Gastroesophageal sphincter (tissue), 4 donors: ENCODE measurements around the gene RNF123. TPM values are rescaled to one million over a fixed set of nuclear protein-coding genes. Genes with fewer than 3 reads are reported as not detected.
A peak's percentile ranks its signal among the peaks of the same experiment; 100 is the strongest.

Experiments
- ATAC-seq: fragments of 150-250 bp; one replicate; pipeline ENCODE4 v1.9.1; 2016; ENCODE audit warnings: mild to moderate bottlenecking, moderate library complexity
- H3K27ac ChIP-seq, 4 donors: fragments of 200-600 bp; sonication (generic) in 3 of 4; 1 replicate in 3 of 4; 2 replicates in 1 of 4; pipeline ENCODE4 v1.5.1; 2016 to 2019
- H3K27me3 ChIP-seq: fragments of 200-600 bp; sonication (generic); one replicate; pipeline ENCODE4 v1.5.1; 2019
- H3K36me3 ChIP-seq, 2 donors: fragments of 200-600 bp; sonication (generic); one replicate each; pipeline ENCODE4 v1.5.1; 2019; ENCODE audit warnings: control low read depth in 1 of 2
- H3K4me1 ChIP-seq, 3 donors: fragments of 200-600 bp; sonication (generic); 1 replicate in 2 of 3; 2 replicates in 1 of 3; pipeline ENCODE4 v1.5.1; 2016 to 2019; ENCODE audit warnings: control low read depth in 2 of 3
- H3K4me3 ChIP-seq, 2 donors: fragments of 200-600 bp; sonication (generic); one replicate each; pipeline ENCODE4 v1.5.1; 2019; ENCODE audit warnings: mild to moderate bottlenecking in 1 of 2, moderate library complexity in 1 of 2
- H3K9me3 ChIP-seq, 3 donors: fragments of 200-600 bp; sonication (generic); one replicate each; pipeline ENCODE4 v1.5.1; 2017 to 2019; ENCODE audit warnings: control low read depth in 2 of 3
- EP300 ChIP-seq: sonication (generic); formaldehyde crosslinking; IDR thresholded peaks from one replicate; pipeline ENCODE4 v1.6.1; 2017; ENCODE audit warnings: antibody characterized with exemption, mild to moderate bottlenecking
- POLR2A ChIP-seq, 2 donors: fragments of 450-650 bp; IDR thresholded peaks; one replicate each; pipeline ENCODE4 v1.6.1; 2017; ENCODE audit warnings: antibody characterized with exemption in 2 of 2, mild to moderate bottlenecking in 2 of 2, moderate library complexity in 1 of 2
- POLR2AphosphoS5 ChIP-seq: sonication (generic); formaldehyde crosslinking; IDR thresholded peaks from one replicate; pipeline ENCODE4 v1.6.1; 2017; ENCODE audit warnings: antibody characterized with exemption
- WGBS, 2 donors: methylation state at CpG; one replicate each; pipeline ENCODE4 v1.1.5; 2018; ENCODE audit warnings: low coverage in 1 of 2; 5-methylcytosine and 5-hydroxymethylcytosine counted together
- total RNA-seq, 4 donors: library from RNA; depleted of rRNA; stranded (reverse); fragments of >200 nt; gene quantifications; one replicate each; pipeline ENCODE4 v1.1.0, GENCODE V29; 2016
- TF ChIP-seq, protein P1 (sequence below), 4 experiments: fragments of 200-600 bp in 2 of 4; fragments of 450-650 bp in 2 of 4; sonication (generic) in 1 of 4; IDR thresholded peaks; one replicate each; pipeline ENCODE4 v1.5.1; 2017 to 2019; ENCODE audit warnings: antibody characterized with exemption in 4 of 4, mild to moderate bottlenecking in 2 of 4, moderate library complexity in 2 of 4

RNF123 gene
- total RNA-seq, 4 donors from 2014 or later: 18.5 to 31.2 (median 21.8) TPM

DNA sequence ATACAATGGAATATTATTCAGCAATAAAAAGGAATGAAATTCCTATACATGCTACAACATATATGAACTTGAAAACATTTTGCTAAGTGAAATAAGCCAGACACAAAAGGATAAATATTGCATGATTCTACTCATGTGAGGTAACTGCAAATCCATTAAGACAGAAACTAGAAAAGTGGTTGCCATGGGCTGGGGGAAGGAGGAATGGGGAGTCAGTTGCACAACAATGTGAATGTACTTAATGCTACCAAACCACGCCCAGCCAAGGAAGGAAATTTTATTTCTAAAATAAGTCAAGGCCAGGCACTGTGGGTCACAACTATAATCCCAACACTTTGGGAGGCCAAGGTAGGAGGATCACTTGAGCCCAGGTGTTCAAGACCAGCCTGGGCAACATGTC, 44.2 kb downstream of the RNF123 start:
- Histone ChIP-seq H3K36me3 (peaks cover 0 to 98% of the 10 kb centered on the region in 2 donors), H3K4me3 (no peak overlapping the region), H3K27ac (no peak overlapping the region), H3K9me3 (no peaks in the 10 kb centered on the region), H3K27me3 (no peaks in the 10 kb centered on the region), H3K4me1 (no peaks in the 10 kb centered on the region)
- WGBS, 2 donors: 80% methylated on average over 1 of the region's 1 CpG
- no peak for ATAC-seq
- TF ChIP-seq EP300: no peak
- no peak for TF ChIP-seq POLR2A (IDR thresholded peaks at IDR 0.05)
- TF ChIP-seq, protein P1, sequence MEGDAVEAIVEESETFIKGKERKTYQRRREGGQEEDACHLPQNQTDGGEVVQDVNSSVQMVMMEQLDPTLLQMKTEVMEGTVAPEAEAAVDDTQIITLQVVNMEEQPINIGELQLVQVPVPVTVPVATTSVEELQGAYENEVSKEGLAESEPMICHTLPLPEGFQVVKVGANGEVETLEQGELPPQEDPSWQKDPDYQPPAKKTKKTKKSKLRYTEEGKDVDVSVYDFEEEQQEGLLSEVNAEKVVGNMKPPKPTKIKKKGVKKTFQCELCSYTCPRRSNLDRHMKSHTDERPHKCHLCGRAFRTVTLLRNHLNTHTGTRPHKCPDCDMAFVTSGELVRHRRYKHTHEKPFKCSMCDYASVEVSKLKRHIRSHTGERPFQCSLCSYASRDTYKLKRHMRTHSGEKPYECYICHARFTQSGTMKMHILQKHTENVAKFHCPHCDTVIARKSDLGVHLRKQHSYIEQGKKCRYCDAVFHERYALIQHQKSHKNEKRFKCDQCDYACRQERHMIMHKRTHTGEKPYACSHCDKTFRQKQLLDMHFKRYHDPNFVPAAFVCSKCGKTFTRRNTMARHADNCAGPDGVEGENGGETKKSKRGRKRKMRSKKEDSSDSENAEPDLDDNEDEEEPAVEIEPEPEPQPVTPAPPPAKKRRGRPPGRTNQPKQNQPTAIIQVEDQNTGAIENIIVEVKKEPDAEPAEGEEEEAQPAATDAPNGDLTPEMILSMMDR (IDR thresholded peaks at IDR 0.05): no peak
- TF ChIP-seq POLR2AphosphoS5: no peak

DNA sequence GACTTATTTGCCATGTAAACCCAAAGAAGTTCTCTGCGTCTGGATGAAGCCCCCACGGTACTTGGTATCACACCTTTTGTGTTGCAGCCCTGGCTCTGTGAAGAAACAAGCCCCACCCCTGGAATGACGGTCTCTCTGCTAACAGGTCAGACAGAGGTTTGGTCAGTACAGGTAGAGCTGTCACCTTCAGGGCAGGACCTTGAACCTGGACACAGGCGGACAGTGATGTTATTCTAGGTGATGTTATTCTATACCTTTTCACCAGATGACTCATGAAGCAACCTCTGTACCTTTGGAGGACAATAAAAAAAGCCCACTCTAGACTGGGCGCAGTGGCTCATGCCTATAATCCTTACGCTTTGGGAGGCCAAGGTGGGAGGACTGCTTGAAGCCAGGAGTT, 45.4 kb downstream of the RNF123 start:
- Histone ChIP-seq H3K27me3 (no peaks in the 10 kb centered on the region), H3K36me3 (peaks cover 0 to 91% of the 10 kb centered on the region in 2 donors), H3K9me3 (no peaks in the 10 kb centered on the region), H3K27ac (no peak overlapping the region), H3K4me3 (no peak overlapping the region), H3K4me1 (no peaks in the 10 kb centered on the region)
- ATAC-seq: no peak
- no peak for TF ChIP-seq POLR2A (IDR thresholded peaks at IDR 0.05)
- no peak for TF ChIP-seq POLR2AphosphoS5
- TF ChIP-seq, protein P1 (IDR thresholded peaks at IDR 0.05): no peak
- TF ChIP-seq EP300: no peak
- 90 to 91% methylated on average over 2 to 4 of the region's 6 CpGs for WGBS, 2 donors

DNA sequence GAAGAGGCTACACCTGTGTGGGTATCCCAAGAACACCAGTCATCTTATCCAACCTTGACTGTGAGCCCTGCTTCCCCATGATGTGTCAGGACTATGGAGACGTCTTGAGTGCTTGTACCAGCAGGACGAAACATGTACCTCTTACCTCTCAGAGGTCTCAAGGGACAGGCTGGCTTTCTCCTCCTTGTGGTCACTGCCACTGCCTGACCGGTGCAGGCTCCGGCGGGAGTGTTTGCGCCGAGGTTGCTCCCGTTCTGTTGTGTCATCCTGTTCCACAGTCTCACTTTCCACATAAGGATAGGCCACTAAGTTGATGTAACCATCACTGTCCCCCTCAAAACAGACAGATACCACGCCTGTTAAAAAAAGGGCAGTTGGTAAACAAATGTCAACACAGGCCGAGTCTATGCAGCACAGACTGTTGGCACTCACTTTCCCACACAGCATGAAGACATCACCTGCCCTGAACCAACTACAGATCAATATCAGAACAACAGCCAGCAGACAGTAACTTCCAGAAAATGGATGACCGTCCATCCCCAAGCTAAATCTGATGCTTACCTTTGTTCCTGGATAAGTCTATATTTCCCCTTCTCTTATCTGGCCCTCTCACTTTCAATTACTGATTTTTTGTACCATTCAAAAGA, 48.8 kb downstream of the RNF123 start:
- Histone ChIP-seq H3K9me3 (no peaks in the 10 kb centered on the region), H3K27ac (no peak overlapping the region), H3K36me3 (peaks cover 0 to 80% of the 10 kb centered on the region in 2 donors), H3K27me3 (no peaks in the 10 kb centered on the region), H3K4me1 (no peaks in the 10 kb centered on the region), H3K4me3 (no peak overlapping the region)
- TF ChIP-seq EP300: no peak
- no peak for TF ChIP-seq POLR2AphosphoS5
- no peak for TF ChIP-seq POLR2A (IDR thresholded peaks at IDR 0.05)
- TF ChIP-seq, protein P1 (IDR thresholded peaks at IDR 0.05): no peak
- WGBS, 2 donors: 73 to 91% methylated on average over 2 to 4 of the region's 11 CpGs
- ATAC-seq: no peak

DNA sequence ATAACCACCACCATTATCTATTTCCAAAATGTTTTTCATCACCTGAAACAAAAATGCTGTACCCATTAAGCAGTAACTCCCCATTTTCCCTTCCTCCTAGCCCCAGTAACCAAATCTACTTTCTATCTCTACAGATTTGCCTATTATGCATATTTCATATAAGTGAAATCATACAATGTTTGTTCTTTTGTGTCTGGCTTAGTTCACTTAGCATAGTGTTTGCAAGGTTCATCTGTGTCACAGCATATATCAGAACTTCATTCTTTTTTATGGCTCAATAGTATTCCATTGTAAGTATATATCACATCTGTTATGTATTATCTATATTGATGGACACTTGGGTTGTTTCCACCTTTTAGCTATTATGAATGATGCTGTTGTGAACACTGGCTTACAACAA, 51.1 kb downstream of the RNF123 start:
- Histone ChIP-seq H3K27me3 (no peaks in the 10 kb centered on the region), H3K36me3 (peaks cover 0 to 66% of the 10 kb centered on the region in 2 donors), H3K4me3 (no peak overlapping the region), H3K27ac (no peak overlapping the region), H3K9me3 (no peaks in the 10 kb centered on the region), H3K4me1 (peaks cover 0 to 2% (median 0%) of the 10 kb centered on the region in 3 donors)
- TF ChIP-seq, protein P1 (IDR thresholded peaks at IDR 0.05): no peak
- TF ChIP-seq EP300: no peak
- TF ChIP-seq POLR2A (IDR thresholded peaks at IDR 0.05): no peak
- TF ChIP-seq POLR2AphosphoS5: no peak
- no peak for ATAC-seq

DNA sequence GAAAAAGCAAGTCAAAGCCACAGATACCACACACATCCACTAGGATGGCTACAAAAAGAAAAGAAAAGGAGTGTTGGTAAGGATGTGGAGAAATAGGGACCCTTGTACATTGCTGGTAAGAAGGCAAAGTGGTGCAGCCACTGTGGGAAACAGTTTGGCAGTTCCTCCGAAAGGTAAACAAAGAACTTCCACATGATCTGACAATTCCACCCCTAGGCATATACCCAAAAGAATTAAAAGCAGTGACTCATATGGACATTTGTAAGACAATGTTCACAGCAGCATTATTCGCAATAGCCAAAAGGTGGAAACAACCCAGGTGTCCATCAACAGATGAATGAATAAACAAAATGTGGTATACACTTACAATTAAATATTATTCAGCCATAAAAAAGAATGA, 56.6 kb downstream of the RNF123 start:
- WGBS, 2 donors: 43 to 53% methylated on average over 1 to 2 of the region's 2 CpGs
- no peak for TF ChIP-seq EP300
- TF ChIP-seq, protein P1 (IDR thresholded peaks at IDR 0.05): peak in 1 of 4 experiments; percentile 12
- H3K27ac ChIP-seq: peak overlapping the region in 1 of 4 donors; percentile 24
- no peak overlapping the region for H3K4me3 ChIP-seq
- no peak for ATAC-seq
- H3K9me3 ChIP-seq: no peaks in the 10 kb centered on the region
- no peaks in the 10 kb centered on the region for H3K27me3 ChIP-seq
- peaks cover 0 to 29% (median 3%) of the 10 kb centered on the region in 3 donors for H3K4me1 ChIP-seq
- peaks cover 0 to 45% of the 10 kb centered on the region in 2 donors for H3K36me3 ChIP-seq
